Right lobe of liver (tissue), 4 donors: Measurements from ENCODE around the gene CGGBP1.

Source experiments
- POLR2A ChIP-seq: fragments of 450-650 bp; IDR thresholded peaks from one replicate; pipeline ENCODE4 v1.6.1; 2017; ENCODE audit warnings: antibody characterized with exemption, mild to moderate bottlenecking
- TF ChIP-seq, protein P1 (sequence below), 4 donors: fragments of 200-600 bp in 3 of 4; fragments of 450-650 bp in 1 of 4; IDR thresholded peaks; one replicate each; pipeline versions ENCODE4 v1.5.1 to v1.8.0; 2016 to 2022; ENCODE audit warnings: antibody characterized with exemption in 4 of 4, mild to moderate bottlenecking in 2 of 4
- donor health status: DM: no; HTN: no; CAD: no.
- donor health status: DM: no; HTN: no; CAD: no.
- donor health status: DM: no; HTN: yes; CAD: no.

GRCh38 chr3:88033079-88033478, 25.7 kb downstream of the CGGBP1 start:
- TF ChIP-seq, protein P1, sequence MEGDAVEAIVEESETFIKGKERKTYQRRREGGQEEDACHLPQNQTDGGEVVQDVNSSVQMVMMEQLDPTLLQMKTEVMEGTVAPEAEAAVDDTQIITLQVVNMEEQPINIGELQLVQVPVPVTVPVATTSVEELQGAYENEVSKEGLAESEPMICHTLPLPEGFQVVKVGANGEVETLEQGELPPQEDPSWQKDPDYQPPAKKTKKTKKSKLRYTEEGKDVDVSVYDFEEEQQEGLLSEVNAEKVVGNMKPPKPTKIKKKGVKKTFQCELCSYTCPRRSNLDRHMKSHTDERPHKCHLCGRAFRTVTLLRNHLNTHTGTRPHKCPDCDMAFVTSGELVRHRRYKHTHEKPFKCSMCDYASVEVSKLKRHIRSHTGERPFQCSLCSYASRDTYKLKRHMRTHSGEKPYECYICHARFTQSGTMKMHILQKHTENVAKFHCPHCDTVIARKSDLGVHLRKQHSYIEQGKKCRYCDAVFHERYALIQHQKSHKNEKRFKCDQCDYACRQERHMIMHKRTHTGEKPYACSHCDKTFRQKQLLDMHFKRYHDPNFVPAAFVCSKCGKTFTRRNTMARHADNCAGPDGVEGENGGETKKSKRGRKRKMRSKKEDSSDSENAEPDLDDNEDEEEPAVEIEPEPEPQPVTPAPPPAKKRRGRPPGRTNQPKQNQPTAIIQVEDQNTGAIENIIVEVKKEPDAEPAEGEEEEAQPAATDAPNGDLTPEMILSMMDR (IDR thresholded peaks at IDR 0.05), result no peak
- no peak for TF ChIP-seq POLR2A
